HG02852 (cell line): Measurements from ENCODE around the gene CLDN2.
"Not testable (repeated sequence)": the region's sequence is repeated elsewhere in the genome, so short reads cannot be mapped to it uniquely, and the experiment has no call there.

Experiments used
- ATAC-seq: cut with Tn5 transposase; IDR thresholded peaks from one replicate; pipeline ENCODE4 v1.9.1; 2021; ENCODE audit warnings: mild to moderate bottlenecking, moderate library complexity; ENCODE audit not compliant: unreplicated experiment

Gene CLDN2

DNA sequence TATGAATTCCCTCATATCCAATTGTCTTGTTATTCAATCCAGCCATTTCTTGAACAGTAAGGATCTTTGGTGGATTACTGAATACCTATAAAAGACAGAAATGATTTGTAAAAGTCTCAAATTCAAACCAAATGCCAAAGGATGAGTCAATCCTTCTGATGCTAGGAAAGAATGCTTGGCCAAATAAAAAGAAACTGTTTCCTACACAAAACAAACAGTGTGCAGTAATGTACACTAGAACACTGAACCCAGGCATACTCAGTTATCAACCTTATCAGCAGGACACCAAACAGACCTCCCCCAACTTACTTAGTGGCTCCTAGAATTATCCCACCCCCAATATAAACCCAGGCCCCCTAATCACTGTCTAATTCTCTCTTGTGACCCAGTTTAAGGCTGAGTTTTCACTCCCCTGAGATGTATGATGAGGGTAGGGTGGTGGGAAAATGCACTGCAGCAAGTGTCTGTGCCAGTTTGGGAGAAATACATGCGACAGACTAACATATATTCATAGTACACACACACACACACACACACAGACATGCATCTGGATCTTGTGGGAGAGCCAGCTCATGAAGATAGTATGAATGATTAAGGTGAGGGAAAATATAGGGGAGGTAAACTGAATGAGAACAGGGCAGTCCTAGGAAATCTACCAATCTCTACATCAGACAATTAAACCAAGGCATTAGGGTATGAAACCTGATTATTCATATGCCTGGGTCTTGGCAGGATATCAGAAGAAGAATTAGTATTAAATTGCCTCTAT lies 35.0 kb downstream of the CLDN2 start:
- no peak for ATAC-seq

DNA sequence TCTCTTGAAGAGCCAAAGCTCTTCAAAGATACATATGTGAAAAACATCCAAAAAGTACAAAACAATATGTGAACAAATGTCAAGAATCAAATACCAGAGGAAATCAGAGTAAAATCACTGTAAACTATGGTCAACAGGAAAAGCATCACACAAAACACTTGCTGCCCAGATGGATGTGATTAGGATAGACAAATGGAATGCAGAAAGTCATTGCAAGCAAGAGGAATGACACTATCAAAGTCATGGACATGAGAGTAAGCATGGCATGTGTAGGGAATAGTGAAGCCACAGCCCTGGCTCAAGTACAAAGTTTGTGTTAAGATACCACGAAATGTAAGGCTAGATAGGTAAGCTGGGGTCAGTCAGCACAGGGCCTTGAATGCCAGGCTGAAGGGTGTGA lies 37.7 kb downstream of the CLDN2 start:
- ATAC-seq, result no peak

DNA sequence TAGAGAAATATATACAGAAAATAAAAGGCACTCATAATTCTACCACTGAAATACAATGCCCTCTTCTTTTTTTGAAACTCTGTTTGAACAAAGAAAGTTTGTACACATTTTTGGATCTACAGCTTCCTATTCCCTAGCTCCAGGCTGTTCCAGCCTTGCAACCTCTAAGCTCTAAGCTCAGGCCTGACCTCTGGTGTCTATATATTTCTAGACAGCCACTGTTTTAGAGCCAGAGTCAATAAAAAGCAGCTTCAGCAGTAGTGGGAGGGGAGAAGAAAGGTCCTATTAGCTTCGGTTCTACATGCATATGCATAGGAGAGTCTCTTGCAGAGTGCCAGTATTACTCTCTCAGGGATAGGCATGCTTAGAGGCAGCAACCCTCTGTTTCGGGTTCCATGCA lies 39.7 kb downstream of the CLDN2 start:
- no peak for ATAC-seq

DNA sequence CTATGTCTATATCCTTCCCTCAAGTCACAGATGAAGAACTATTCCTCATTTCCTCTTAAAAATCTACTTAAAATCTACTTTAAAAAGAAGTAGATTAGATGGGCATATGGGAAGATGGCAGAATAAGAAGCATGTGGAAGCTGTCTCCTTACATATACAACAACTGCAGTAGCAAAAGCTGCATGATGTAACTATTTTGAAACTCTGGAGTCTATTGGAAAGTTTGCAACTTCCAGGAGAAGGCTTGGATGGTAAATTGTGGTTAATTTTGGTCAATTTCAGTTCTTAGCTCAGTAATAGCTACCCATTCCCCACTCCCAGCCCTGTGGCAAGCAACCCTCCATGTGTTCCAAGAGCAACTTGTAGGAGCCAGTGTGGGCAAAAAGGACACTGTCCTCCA lies 42.9 kb downstream of the CLDN2 start:
- ATAC-seq, result no peak

DNA sequence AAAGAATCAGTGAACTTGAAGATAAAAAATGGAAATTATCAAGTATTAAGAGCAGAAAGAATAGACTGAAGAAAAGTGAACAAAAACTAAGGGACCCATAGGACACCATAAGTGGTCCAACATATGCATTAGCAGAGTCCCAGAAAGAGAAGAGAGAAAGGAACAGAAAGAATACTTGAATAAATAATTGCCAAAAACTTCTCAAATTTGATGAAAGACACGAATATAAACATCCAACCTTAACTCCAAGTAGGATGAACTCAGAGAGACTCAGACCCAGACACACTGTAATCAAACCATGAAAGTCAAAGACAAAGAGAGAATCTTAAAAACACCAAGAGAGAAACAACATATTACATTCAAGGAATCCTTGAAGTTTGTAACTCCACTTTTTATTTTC lies 44.1 kb downstream of the CLDN2 start:
- ATAC-seq, result no peak

DNA sequence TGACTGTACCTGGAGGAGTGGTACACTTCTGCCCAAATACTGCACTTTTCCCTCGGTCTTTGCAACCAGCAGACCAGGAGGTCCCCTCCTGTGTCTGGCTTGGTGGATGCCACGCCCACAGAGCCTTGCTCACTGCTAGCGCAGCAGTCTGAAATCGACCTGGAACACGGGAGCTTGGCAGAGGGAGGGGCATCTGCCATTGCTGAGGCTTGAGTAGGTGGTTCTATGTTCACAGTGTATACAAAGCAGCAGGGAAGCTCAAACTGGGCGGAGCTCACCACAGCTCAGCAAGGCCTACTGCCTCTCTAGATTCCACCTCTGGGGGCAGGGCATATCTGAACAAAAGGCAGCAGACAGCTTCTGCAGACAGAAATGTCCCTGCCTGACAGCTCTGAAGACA lies 46.3 kb downstream of the CLDN2 start:
- not testable (repeated sequence) for ATAC-seq

DNA sequence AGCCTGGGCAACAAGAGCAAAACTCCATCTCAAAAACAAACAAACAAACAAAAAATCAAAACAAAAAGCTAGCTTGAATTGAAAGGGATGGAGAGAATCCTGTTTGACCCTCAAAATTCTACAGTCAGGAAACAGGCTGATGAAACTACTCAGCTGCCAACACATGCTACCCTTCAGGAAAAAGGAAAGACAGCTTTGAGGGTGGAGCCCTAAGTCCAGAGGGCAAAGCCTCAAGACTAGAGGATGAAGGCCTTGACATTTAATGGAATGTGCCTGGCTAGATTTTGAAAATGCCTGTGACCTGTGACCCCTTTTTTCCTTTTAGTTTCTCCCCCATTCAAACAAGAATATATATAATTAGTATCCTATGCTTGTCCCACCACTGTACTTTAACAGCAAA lies 52.7 kb downstream of the CLDN2 start:
- ATAC-seq, result no peak

DNA sequence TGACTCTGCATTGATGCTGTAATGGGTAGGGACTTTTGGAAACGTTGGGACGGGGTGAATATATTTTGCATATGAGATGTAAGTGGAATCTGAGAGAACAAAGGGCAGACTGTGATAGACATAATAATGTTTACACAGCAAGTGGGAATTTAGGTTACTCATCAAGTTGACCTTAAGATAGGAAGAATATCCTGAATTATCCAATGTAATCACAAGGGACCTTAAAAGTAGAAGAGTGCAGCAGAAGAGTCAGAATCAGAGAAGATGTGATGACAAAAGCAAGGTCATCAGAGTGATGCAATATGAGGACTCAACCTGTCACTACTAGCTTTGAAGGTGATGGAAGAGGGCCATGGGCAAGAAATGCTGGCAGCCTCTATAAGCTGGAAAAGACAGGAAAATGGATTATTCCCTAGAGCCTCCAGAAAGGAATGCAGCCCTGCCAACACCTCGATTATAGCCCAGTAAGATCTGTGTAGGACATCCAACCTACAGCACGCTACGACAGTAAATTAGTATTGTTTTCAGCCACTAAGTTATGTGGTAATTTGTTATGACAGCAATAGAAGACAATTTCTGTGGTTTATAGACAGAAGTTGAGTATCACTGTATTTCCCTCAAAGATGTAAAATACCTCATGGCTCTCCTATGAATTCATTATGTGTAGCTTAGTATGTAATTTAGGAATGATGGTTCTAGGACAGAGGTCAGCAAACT lies 53.4 kb downstream of the CLDN2 start:
- no peak for ATAC-seq

DNA sequence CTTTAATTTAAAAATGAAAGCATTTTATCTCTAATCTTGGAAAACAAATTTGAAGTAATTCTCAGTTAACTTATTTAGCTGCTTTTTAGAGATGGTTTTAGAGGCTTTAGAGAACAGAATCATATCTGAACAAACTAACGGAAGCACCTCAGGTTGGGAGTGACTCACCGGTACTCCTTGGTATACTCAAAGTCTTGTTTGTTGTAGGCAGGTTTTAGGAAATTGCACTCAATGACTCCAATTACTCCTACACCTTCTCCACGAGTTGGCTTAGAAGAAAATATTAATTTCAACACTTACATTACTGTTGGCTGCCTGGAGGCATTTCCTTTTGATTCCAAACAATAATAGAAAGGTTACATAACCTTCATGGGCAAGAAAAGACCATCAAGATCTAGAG lies 56.2 kb downstream of the CLDN2 start:
- ATAC-seq, result no peak
